Ishikawa (cell line): ENCODE data around the gene AP3B2.

ENCODE experiments used
- CREB1 ChIP-seq: IDR thresholded peaks from 2 replicates; pipeline ENCODE4 v1.6.1; 2012; ENCODE audit warnings: low read depth
- EGR1 ChIP-seq: IDR thresholded peaks from 2 replicates; pipeline ENCODE4 v1.6.1; 2012
- MAX ChIP-seq: IDR thresholded peaks from 2 replicates; pipeline ENCODE4 v1.6.1; 2012
- RAD21 ChIP-seq: IDR thresholded peaks from 2 replicates; pipeline ENCODE4 v1.6.1; 2012; ENCODE audit warnings: low read depth
- REST ChIP-seq: IDR thresholded peaks from 2 replicates; pipeline ENCODE4 v1.6.1; 2012; ENCODE audit warnings: low read depth, mild to moderate bottlenecking
- TAF1 ChIP-seq: IDR thresholded peaks from 2 replicates; pipeline ENCODE4 v1.6.1; 2012; ENCODE audit warnings: low read depth, mild to moderate bottlenecking
- TEAD4 ChIP-seq: IDR thresholded peaks from 2 replicates; pipeline ENCODE4 v1.6.1; 2012
- USF1 ChIP-seq: IDR thresholded peaks from 2 replicates; pipeline ENCODE4 v1.6.1; 2012
- ZBTB7A ChIP-seq: IDR thresholded peaks from 2 replicates; pipeline ENCODE4 v1.6.1; 2012; ENCODE audit warnings: low read depth

- TF ChIP-seq USF1, result no peak
- no peak for TF ChIP-seq REST
- TF ChIP-seq TEAD4, result no peak
- TF ChIP-seq RAD21, result no peak
- no peak for TF ChIP-seq CREB1
- TF ChIP-seq ZBTB7A, result no peak
- TF ChIP-seq TAF1, result no peak
- TF ChIP-seq EGR1, result no peak
- no peak; the same call in 1 of the 2 replicates for TF ChIP-seq MAX
Observed at GRCh38 chr15:82647835-82648256, 61.8 kb downstream of the AP3B2 start.
